WTC11 (cell line): ENCODE measurements around the gene RNF43. TPM values are rescaled to one million over a fixed set of nuclear protein-coding genes. Genes with fewer than 3 reads are reported as not detected.

Experiments
- ATAC-seq: fragments of 200-7000 bp; cut with Tn5 transposase; 2 replicates; pipeline ENCODE4 v1.10.0; 2021; ENCODE audit warnings: mild to moderate bottlenecking, moderate library complexity
- CTCF ChIA-PET: fragments of 300-600 bp; sonication (Branson Sonifier 250); formaldehyde crosslinking; loops from one replicate; lab custom pipeline; 2021; ENCODE audit warnings: antibody characterized with exemption; lab: Charles Lee
- POLR2A ChIA-PET: fragments of 350-600 bp; sonication (Branson Sonifier 250); formaldehyde crosslinking; loops from one replicate; lab custom pipeline; 2021; ENCODE audit warnings: antibody characterized with exemption; lab: Charles Lee
- DNase-seq: peaks from one replicate; pipeline ENCODE4 v3.0.0; 2021; ENCODE audit warnings: low spot score
- H3K27ac Mint-ChIP-seq: 2 replicates; pipeline ENCODE4 v1.8.0; 2021; ENCODE audit warnings: mixed read lengths
- H3K27me3 Mint-ChIP-seq: 2 replicates; pipeline ENCODE4 v1.8.0; 2021; ENCODE audit warnings: low read depth, mild to moderate bottlenecking, moderate library complexity, mixed read lengths
- H3K36me3 Mint-ChIP-seq: 2 replicates; pipeline ENCODE4 v1.8.0; 2021; ENCODE audit warnings: mixed read lengths
- H3K4me1 Mint-ChIP-seq: 2 replicates; pipeline ENCODE4 v1.8.0; 2022; ENCODE audit warnings: mixed read lengths
- H3K4me3 Mint-ChIP-seq: 2 replicates; pipeline ENCODE4 v1.8.0; 2021; ENCODE audit warnings: mild to moderate bottlenecking, moderate library complexity, mixed read lengths
- H3K9me3 Mint-ChIP-seq: 2 replicates; pipeline ENCODE4 v1.8.0; 2021; ENCODE audit warnings: mixed read lengths
- AR ChIP-seq: fragments of 250-450 bp; sonication (Bioruptor Pico); IDR thresholded peaks from 2 replicates; pipeline ENCODE4 v1.9.0; 2021; ENCODE audit warnings: mild to moderate bottlenecking
- CDX4 ChIP-seq: fragments of 250-450 bp; sonication (Bioruptor Pico); IDR thresholded peaks from 2 replicates; pipeline ENCODE4 v1.9.0; 2021; ENCODE audit warnings: moderate library complexity, mild to moderate bottlenecking, inconsistent platforms, borderline replicate concordance
- CREB1 ChIP-seq: sonication (generic); formaldehyde crosslinking; IDR thresholded peaks from 2 replicates; pipeline ENCODE4 v1.8.0; 2023; ENCODE audit warnings: mild to moderate bottlenecking, missing genetic modification reagents
- FOXJ3 ChIP-seq: sonication (generic); formaldehyde crosslinking; IDR thresholded peaks from 2 replicates; pipeline ENCODE4 v1.9.0; 2021; ENCODE audit warnings: missing genetic modification reagents, mild to moderate bottlenecking, borderline replicate concordance
- FOXP1 ChIP-seq: sonication (generic); formaldehyde crosslinking; IDR thresholded peaks from 2 replicates; pipeline ENCODE4 v1.8.0; 2022; ENCODE audit warnings: missing genetic modification reagents, mild to moderate bottlenecking, moderate library complexity, borderline replicate concordance
- GTF2I ChIP-seq: fragments of 250-450 bp; sonication (Bioruptor Pico); conservative IDR thresholded peaks from 2 replicates; pipeline ENCODE4 v1.4.0; 2021; ENCODE audit warnings: mild to moderate bottlenecking
- HMGA2 ChIP-seq: fragments of 250-450 bp; sonication (Bioruptor Pico); IDR thresholded peaks from 2 replicates; pipeline ENCODE4 v1.4.0; 2021; ENCODE audit warnings: mild to moderate bottlenecking, moderate library complexity
- IRF1 ChIP-seq: sonication (generic); formaldehyde crosslinking; IDR thresholded peaks from 2 replicates; pipeline ENCODE4 v1.8.0; 2023; ENCODE audit warnings: missing genetic modification reagents
- IRF2 ChIP-seq: sonication (generic); formaldehyde crosslinking; IDR thresholded peaks from 2 replicates; pipeline ENCODE4 v1.8.0; 2022; ENCODE audit warnings: low read depth, missing genetic modification reagents, borderline replicate concordance
- KAT7 ChIP-seq: sonication (generic); formaldehyde crosslinking; IDR thresholded peaks from 2 replicates; pipeline ENCODE4 v1.8.1; 2023; ENCODE audit warnings: missing genetic modification reagents, mild to moderate bottlenecking, borderline replicate concordance
- NR1H2 ChIP-seq: sonication (generic); formaldehyde crosslinking; IDR thresholded peaks from 2 replicates; pipeline ENCODE4 v1.9.0; 2021; ENCODE audit warnings: mild to moderate bottlenecking, moderate library complexity, missing genetic modification reagents
- PRDM15 ChIP-seq: sonication (generic); formaldehyde crosslinking; IDR thresholded peaks from 2 replicates; pipeline ENCODE4 v1.8.0; 2022; ENCODE audit warnings: missing genetic modification reagents
- SOX15 ChIP-seq: fragments of 250-450 bp; sonication (Bioruptor Pico); IDR thresholded peaks from 2 replicates; pipeline ENCODE4 v1.9.0; 2021; ENCODE audit warnings: mild to moderate bottlenecking
- STAT6 ChIP-seq: sonication (generic); formaldehyde crosslinking; conservative IDR thresholded peaks from 2 replicates; pipeline ENCODE4 v1.8.1; 2023; ENCODE audit warnings: mild to moderate bottlenecking, low read depth, missing genetic modification reagents, moderate library complexity
- TCF7 ChIP-seq: sonication (generic); formaldehyde crosslinking; IDR thresholded peaks from 2 replicates; pipeline ENCODE4 v1.8.0; 2022; ENCODE audit warnings: mild to moderate bottlenecking, low read depth, missing genetic modification reagents, moderate library complexity
- TEAD4 ChIP-seq: sonication (generic); formaldehyde crosslinking; IDR thresholded peaks from 2 replicates; pipeline ENCODE4 v1.8.0; 2022; ENCODE audit warnings: mild to moderate bottlenecking, missing genetic modification reagents
- ZMAT4 ChIP-seq: fragments of 250-450 bp; sonication (Bioruptor Pico); IDR thresholded peaks from 2 replicates; pipeline ENCODE4 v1.9.0; 2021; ENCODE audit warnings: mild to moderate bottlenecking
- ZNF219 ChIP-seq: sonication (generic); formaldehyde crosslinking; IDR thresholded peaks from 2 replicates; pipeline ENCODE4 v1.8.0; 2023; ENCODE audit warnings: missing genetic modification reagents, mild to moderate bottlenecking, borderline replicate concordance
- ZNF425 ChIP-seq: fragments of 250-450 bp; sonication (Bioruptor Pico); conservative IDR thresholded peaks from 2 replicates; pipeline ENCODE4 v1.9.0; 2021; ENCODE audit warnings: mild to moderate bottlenecking
- ZNF671 ChIP-seq: fragments of 250-450 bp; sonication (Bioruptor Pico); IDR thresholded peaks from 2 replicates; pipeline ENCODE4 v1.8.0; 2021; ENCODE audit warnings: mild to moderate bottlenecking
- total RNA-seq: library from RNA; stranded (reverse); gene quantifications from 3 replicates; pipeline ENCODE4 v1.2.3, GENCODE V29; 2021

RNF43 gene
- total RNA-seq, 1 experiment from 2014 or later = 3.6 TPM

GRCh38 chr17:58376472-58377000, 40.8 kb downstream of the RNF43 start:
- H3K27me3 Mint-ChIP-seq = no peaks in the 10 kb centered on the region
- no peak overlapping the region for H3K4me3 Mint-ChIP-seq
- H3K36me3 Mint-ChIP-seq = no peaks in the 10 kb centered on the region
- ATAC-seq (peak; percentile 37; the same call in 1 of the 2 replicates), DNase-seq (no peak)
- no peak for TF ChIP-seq AR
- no peak for TF ChIP-seq FOXP1
- TF ChIP-seq TCF7 (CRISPR knock-in tag) = no peak
- TF ChIP-seq IRF2 (CRISPR knock-in tag) = no peak
- TF ChIP-seq NR1H2 (CRISPR knock-in tag) = no peak
- TF ChIP-seq ZNF671 (CRISPR knock-in tag) = no peak
- TF ChIP-seq HMGA2 = no peak
- no peak for TF ChIP-seq ZMAT4 (CRISPR knock-in tag)
- no peak for TF ChIP-seq ZNF425 (CRISPR knock-in tag)
- TF ChIP-seq TEAD4 (CRISPR knock-in tag) = no peak
- no peak for TF ChIP-seq ZNF219
- TF ChIP-seq CDX4 (CRISPR knock-in tag) = no peak
- no peak for TF ChIP-seq STAT6 (CRISPR knock-in tag)
- TF ChIP-seq GTF2I (CRISPR knock-in tag) = no peak
- TF ChIP-seq KAT7 (CRISPR knock-in tag) = no peak
- no peak for TF ChIP-seq PRDM15
- no peak for TF ChIP-seq SOX15 (CRISPR knock-in tag)
- TF ChIP-seq IRF1 (CRISPR knock-in tag) = no peak
- TF ChIP-seq CREB1 (CRISPR knock-in tag) = no peak
- no peak for TF ChIP-seq FOXJ3 (CRISPR knock-in tag)
- H3K9me3 Mint-ChIP-seq = no peaks in the 10 kb centered on the region
- H3K27ac Mint-ChIP-seq = peak overlapping the region; percentile 64; the same call in 1 of the 2 replicates
- ChIA-PET CTCF (interaction anchor here (0.8 to 2.1 kb wide), 3 partner anchors 12 to 59 kb away, joined by 3 to 11 read pairs (median 4); partner anchors contain the start of gene RNF43), POLR2A (interaction anchor here (0.7 kb wide), 1 partner anchor 25 kb away, joined by 3 read pairs; the partner anchor contains the start of gene SUPT4H1)
- peaks cover 42% of the 10 kb centered on the region for H3K4me1 Mint-ChIP-seq
